G401 (cell line): ENCODE results near the gene SP1. TPM values are rescaled to one million over a fixed set of nuclear protein-coding genes. Genes with fewer than 3 reads are reported as not detected.
"Not testable (repeated sequence)": the region's sequence is repeated elsewhere in the genome, so short reads cannot be mapped to it uniquely, and the experiment has no call there.

Source experiments
- DNase-seq: peaks from one replicate; pipeline ENCODE4 v3.0.0-alpha.2; 2015; ENCODE audit warnings: low spot score
- in situ Hi-C: cut with HindIII; loops from 2 replicates; pipeline ENCODE4 v1.10.0; 2016; ENCODE audit warnings: low sequenced_read_pairs, mixed read lengths
- total RNA-seq: library from RNA; depleted of rRNA; stranded (reverse); fragments of >200 nt; shearing (Covaris generic); gene quantifications from 2 replicates; pipeline ENCODE4 v1.2.3, GENCODE V29; 2014

The SP1 gene
- total RNA-seq, 1 experiment from 2014 or later: 40.0 TPM

GRCh38 chr12:53399896-53400295 is 19.9 kb downstream of the SP1 start:
- in situ Hi-C loops: no loop called here
- no peak for DNase-seq

- in situ Hi-C loops, DNase-seq: not testable (repeated sequence)
Measured at GRCh38 chr12:53402351-53402750, 22.4 kb downstream of the SP1 start.

- in situ Hi-C loops: no loop called here
- DNase-seq: peak; percentile 25
Measured at GRCh38 chr12:53402871-53403270, 22.9 kb downstream of the SP1 start.

GRCh38 chr12:53410951-53411350 is 31.0 kb downstream of the SP1 start:
- in situ Hi-C loops: no loop called here
- DNase-seq: no peak

- in situ Hi-C loops: no loop called here
Measured at GRCh38 chr12:53413485-53414204, 33.7 kb downstream of the SP1 start.

GRCh38 chr12:53414756-53415417 is 34.9 kb downstream of the SP1 start:
- DNase-seq: peak; percentile 71
- in situ Hi-C loops: no loop called here

More at GRCh38 chr12:53413485-53414204, 33.7 kb downstream of the SP1 start:
- DNase-seq: no peak

- in situ Hi-C loops: not testable (repeated sequence)
- peak; percentile 15 for DNase-seq
Measured at GRCh38 chr12:53415752-53416389, 35.9 kb downstream of the SP1 start.

- DNase-seq, in situ Hi-C loops: not testable (repeated sequence)
Measured at GRCh38 chr12:53417291-53417816, 37.4 kb downstream of the SP1 start.

- DNase-seq: no peak
- in situ Hi-C loops: no loop called here
Measured at GRCh38 chr12:53418221-53418620, 38.2 kb downstream of the SP1 start.

- in situ Hi-C loops: no loop called here
Measured at GRCh38 chr12:53419756-53420155, 39.8 kb downstream of the SP1 start.

GRCh38 chr12:53422247-53422646 is 42.3 kb downstream of the SP1 start:
- in situ Hi-C loops, DNase-seq: not testable (repeated sequence)

More at GRCh38 chr12:53419756-53420155, 39.8 kb downstream of the SP1 start:
- no peak for DNase-seq

- in situ Hi-C loops: no loop called here
- no peak for DNase-seq
Measured at GRCh38 chr12:53423597-53423996, 43.6 kb downstream of the SP1 start, which contains the start of gene AMHR2. Gene AMHR2, plus strand, starts transcription at chr12:53423855. Its CDS starts 80 bp downstream, at chr12:53423935.

- no peak for DNase-seq
- in situ Hi-C loops: no loop called here
Measured at GRCh38 chr12:53424626-53425514, 44.9 kb downstream of the SP1 start.

GRCh38 chr12:53425515-53426150 is 45.7 kb downstream of the SP1 start:
- DNase-seq: no peak
- in situ Hi-C loops: no loop called here

- DNase-seq: no peak
- in situ Hi-C loops: no loop called here
Measured at GRCh38 chr12:53427905-53428594, 48.1 kb downstream of the SP1 start.

GRCh38 chr12:53428741-53429140 is 48.8 kb downstream of the SP1 start:
- no peak for DNase-seq
- in situ Hi-C loops: no loop called here

- no peak for DNase-seq
- in situ Hi-C loops: no loop called here
Measured at GRCh38 chr12:53430116-53430515, 50.1 kb downstream of the SP1 start.

- in situ Hi-C loops: no loop called here
- DNase-seq: no peak
Measured at GRCh38 chr12:53431187-53431586, 51.2 kb downstream of the SP1 start.
